ENCODE measurements around the gene HAND1. TPM values are rescaled to one million over a fixed set of nuclear protein-coding genes. Genes with fewer than 3 reads are reported as not detected.

The HAND1 gene
- total RNA-seq: under 0.01 TPM in 1 of 2 replicates, not detected in the other

GRCh38 chr5:154478224-154478565 lies at the start of gene HAND1:
Gene HAND1 (minus strand): TSS chr5:154478227. CDS start chr5:154478008, 219 bp downstream.

GRCh38 chr5:154445422-154446194 lies 32.4 kb downstream of the HAND1 start, which contains the start of gene SAP30L:
Gene SAP30L (plus strand): TSS chr5:154445997. CDS start chr5:154446605, 608 bp downstream.

Other genes with a start within 250 kb of the HAND1 start
- gene SAP30L, start 32.2 kb downstream of the HAND1 start, total RNA-seq: 10.9 and 12.1 TPM in 2 replicates

Data from subcutaneous preadipocyte (primary cell).